ENCODE measurements around the gene ARMS2.

The ARMS2 gene

GRCh38 chr10:122454603-122455080, at the start of gene ARMS2:
Gene ARMS2 (plus strand): TSS chr10:122454653. CDS start chr10:122454728, 75 bp downstream.
- no peak within 1 kb of the TSS for H3K27ac ChIP-seq
- H3K27me3 ChIP-seq: no peaks in the 10 kb centered on the region
- H3K36me3 ChIP-seq: no peaks in the 10 kb centered on the region

GRCh38 chr10:122407375-122408125, 46.9 kb upstream of the ARMS2 start:
- TF ChIP-seq Cebpa-rat (IDR thresholded peaks at IDR 0.05): no peak
- Histone ChIP-seq H3K27ac (no peak overlapping the region), H3K4me1 (no peaks in the 10 kb centered on the region), H3K36me3 (peaks cover 6% of the 10 kb centered on the region; the same call in 1 of the 2 replicates), H3K9me3 (no peaks in the 10 kb centered on the region), H3K9ac (no peak overlapping the region), H3K27me3 (no peaks in the 10 kb centered on the region), H3K4me2 (no peak overlapping the region), H3K4me3 (no peak overlapping the region), H4K20me1 (no peaks in the 10 kb centered on the region)

More at GRCh38 chr10:122454603-122455080, at the start of gene ARMS2:
- no peaks in the 10 kb centered on the region for H3K9me3 ChIP-seq
- H3K4me2 ChIP-seq: no peak within 1 kb of the TSS
- H3K4me1 ChIP-seq: no peaks in the 10 kb centered on the region
- no peaks in the 10 kb centered on the region for H4K20me1 ChIP-seq
- H3K4me3 ChIP-seq: no peak within 1 kb of the TSS
- no peak for TF ChIP-seq Cebpa-rat (IDR thresholded peaks at IDR 0.05)
- no peak within 1 kb of the TSS for H3K9ac ChIP-seq

- no peak for TF ChIP-seq Cebpa-rat (IDR thresholded peaks at IDR 0.05)
- no peaks in the 10 kb centered on the region for H3K9me3 ChIP-seq
- H3K4me1 ChIP-seq: peaks cover 13% of the 10 kb centered on the region
- H3K9ac ChIP-seq: no peak overlapping the region
- no peak overlapping the region for H3K27ac ChIP-seq
- no peak overlapping the region for H3K4me3 ChIP-seq
- no peaks in the 10 kb centered on the region for H3K36me3 ChIP-seq
- no peak overlapping the region for H3K4me2 ChIP-seq
- H4K20me1 ChIP-seq: no peaks in the 10 kb centered on the region
- no peaks in the 10 kb centered on the region for H3K27me3 ChIP-seq
Observed at GRCh38 chr10:122413327-122413726, 41.1 kb upstream of the ARMS2 start.

- Histone ChIP-seq H3K9me3 (no peaks in the 10 kb centered on the region), H3K4me2 (peak overlapping the region; percentile 48), H3K4me3 (no peak overlapping the region), H3K4me1 (peaks cover 13% of the 10 kb centered on the region), H3K27me3 (no peaks in the 10 kb centered on the region), H3K27ac (no peak overlapping the region), H4K20me1 (no peaks in the 10 kb centered on the region), H3K9ac (no peak overlapping the region), H3K36me3 (no peaks in the 10 kb centered on the region)
- TF ChIP-seq Cebpa-rat (IDR thresholded peaks at IDR 0.05): no peak
Observed at GRCh38 chr10:122417667-122418066, 36.8 kb upstream of the ARMS2 start.

- Histone ChIP-seq H4K20me1 (no peaks in the 10 kb centered on the region), H3K4me2 (no peak overlapping the region), H3K27ac (no peak overlapping the region), H3K36me3 (no peaks in the 10 kb centered on the region), H3K4me3 (no peak overlapping the region), H3K9ac (no peak overlapping the region), H3K4me1 (peaks cover 13% of the 10 kb centered on the region), H3K9me3 (no peaks in the 10 kb centered on the region), H3K27me3 (no peaks in the 10 kb centered on the region)
- TF ChIP-seq Cebpa-rat (IDR thresholded peaks at IDR 0.05): no peak
Observed at GRCh38 chr10:122419016-122419415, 35.4 kb upstream of the ARMS2 start.

GRCh38 chr10:122419876-122420623, 34.4 kb upstream of the ARMS2 start:
- Histone ChIP-seq H3K9me3 (no peaks in the 10 kb centered on the region), H3K27ac (no peak overlapping the region), H3K36me3 (no peaks in the 10 kb centered on the region), H3K9ac (no peak overlapping the region), H3K4me3 (no peak overlapping the region), H3K4me1 (peaks cover 18% of the 10 kb centered on the region), H3K27me3 (no peaks in the 10 kb centered on the region), H3K4me2 (no peak overlapping the region), H4K20me1 (no peaks in the 10 kb centered on the region)
- no peak for TF ChIP-seq Cebpa-rat (IDR thresholded peaks at IDR 0.05)

GRCh38 chr10:122420624-122421007, 33.8 kb upstream of the ARMS2 start:
- Histone ChIP-seq H3K9me3 (no peaks in the 10 kb centered on the region), H3K4me2 (no peak overlapping the region), H3K4me1 (peaks cover 19% of the 10 kb centered on the region), H4K20me1 (no peaks in the 10 kb centered on the region), H3K27ac (no peak overlapping the region), H3K36me3 (no peaks in the 10 kb centered on the region), H3K27me3 (no peaks in the 10 kb centered on the region), H3K9ac (no peak overlapping the region), H3K4me3 (no peak overlapping the region)
- TF ChIP-seq Cebpa-rat (IDR thresholded peaks at IDR 0.05): no peak

GRCh38 chr10:122421054-122421625, 33.3 kb upstream of the ARMS2 start:
- Histone ChIP-seq H3K27me3 (no peaks in the 10 kb centered on the region), H3K9me3 (no peaks in the 10 kb centered on the region), H3K4me1 (peaks cover 19% of the 10 kb centered on the region), H4K20me1 (no peaks in the 10 kb centered on the region), H3K4me2 (no peak overlapping the region), H3K9ac (no peak overlapping the region), H3K36me3 (no peaks in the 10 kb centered on the region), H3K4me3 (no peak overlapping the region), H3K27ac (no peak overlapping the region)
- no peak for TF ChIP-seq Cebpa-rat (IDR thresholded peaks at IDR 0.05)

- no peaks in the 10 kb centered on the region for H3K36me3 ChIP-seq
Observed at GRCh38 chr10:122421742-122422141, 32.7 kb upstream of the ARMS2 start.

More at GRCh38 chr10:122421742-122422141, 32.7 kb upstream of the ARMS2 start:
- no peaks in the 10 kb centered on the region for H3K9me3 ChIP-seq
- H3K4me2 ChIP-seq: no peak overlapping the region
- H4K20me1 ChIP-seq: no peaks in the 10 kb centered on the region
- H3K4me1 ChIP-seq: peaks cover 16% of the 10 kb centered on the region
- no peak overlapping the region for H3K27ac ChIP-seq
- H3K9ac ChIP-seq: no peak overlapping the region
- no peak overlapping the region for H3K4me3 ChIP-seq
- no peaks in the 10 kb centered on the region for H3K27me3 ChIP-seq
- TF ChIP-seq Cebpa-rat (IDR thresholded peaks at IDR 0.05): no peak
